WTC11 (cell line): Measurements from ENCODE around the gene CLN5. TPM values are rescaled to one million over a fixed set of nuclear protein-coding genes. Genes with fewer than 3 reads are reported as not detected.

ENCODE experiments used
- ATAC-seq: fragments of 200-7000 bp; cut with Tn5 transposase; 2 replicates; pipeline ENCODE4 v1.10.0; 2021; ENCODE audit warnings: mild to moderate bottlenecking, moderate library complexity
- CTCF ChIA-PET: fragments of 300-600 bp; sonication (Branson Sonifier 250); formaldehyde crosslinking; loops from one replicate; lab custom pipeline; 2021; ENCODE audit warnings: antibody characterized with exemption; lab: Charles Lee
- POLR2A ChIA-PET: fragments of 350-600 bp; sonication (Branson Sonifier 250); formaldehyde crosslinking; loops from one replicate; lab custom pipeline; 2021; ENCODE audit warnings: antibody characterized with exemption; lab: Charles Lee
- DNase-seq: peaks from one replicate; pipeline ENCODE4 v3.0.0; 2021; ENCODE audit warnings: low spot score
- H3K27ac Mint-ChIP-seq: 2 replicates; pipeline ENCODE4 v1.8.0; 2021; ENCODE audit warnings: mixed read lengths
- H3K27me3 Mint-ChIP-seq: 2 replicates; pipeline ENCODE4 v1.8.0; 2021; ENCODE audit warnings: low read depth, mild to moderate bottlenecking, moderate library complexity, mixed read lengths
- H3K36me3 Mint-ChIP-seq: 2 replicates; pipeline ENCODE4 v1.8.0; 2021; ENCODE audit warnings: mixed read lengths
- H3K4me1 Mint-ChIP-seq: 2 replicates; pipeline ENCODE4 v1.8.0; 2022; ENCODE audit warnings: mixed read lengths
- H3K4me3 Mint-ChIP-seq: 2 replicates; pipeline ENCODE4 v1.8.0; 2021; ENCODE audit warnings: mild to moderate bottlenecking, moderate library complexity, mixed read lengths
- H3K9me3 Mint-ChIP-seq: 2 replicates; pipeline ENCODE4 v1.8.0; 2021; ENCODE audit warnings: mixed read lengths
- AR ChIP-seq: fragments of 250-450 bp; sonication (Bioruptor Pico); IDR thresholded peaks from 2 replicates; pipeline ENCODE4 v1.9.0; 2021; ENCODE audit warnings: mild to moderate bottlenecking
- ARID4B ChIP-seq: sonication (generic); formaldehyde crosslinking; IDR thresholded peaks from 2 replicates; pipeline ENCODE4 v1.8.0; 2023; ENCODE audit warnings: missing genetic modification reagents, mild to moderate bottlenecking, borderline replicate concordance
- ATF2 ChIP-seq: sonication (generic); formaldehyde crosslinking; IDR thresholded peaks from 2 replicates; pipeline ENCODE4 v1.8.1; 2022; ENCODE audit warnings: low read depth, missing genetic modification reagents, borderline replicate concordance
- E2F1 ChIP-seq: sonication (generic); formaldehyde crosslinking; IDR thresholded peaks from 2 replicates; pipeline ENCODE4 v1.8.0; 2022; ENCODE audit warnings: mild to moderate bottlenecking, missing genetic modification reagents
- E2F5 ChIP-seq: sonication (generic); formaldehyde crosslinking; IDR thresholded peaks from 2 replicates; pipeline ENCODE4 v1.8.1; 2022; ENCODE audit warnings: mild to moderate bottlenecking, moderate library complexity, missing genetic modification reagents
- ERG ChIP-seq: fragments of 250-450 bp; sonication (Bioruptor Pico); IDR thresholded peaks from 2 replicates; pipeline ENCODE4 v1.8.0; 2021; ENCODE audit warnings: mild to moderate bottlenecking
- GTF2I ChIP-seq: fragments of 250-450 bp; sonication (Bioruptor Pico); conservative IDR thresholded peaks from 2 replicates; pipeline ENCODE4 v1.4.0; 2021; ENCODE audit warnings: mild to moderate bottlenecking
- MLX ChIP-seq: sonication (generic); formaldehyde crosslinking; IDR thresholded peaks from 2 replicates; pipeline ENCODE4 v1.8.1; 2023; ENCODE audit warnings: mild to moderate bottlenecking, missing genetic modification reagents, moderate library complexity
- MXD4 ChIP-seq: fragments of 250-450 bp; sonication (Bioruptor Pico); IDR thresholded peaks from 2 replicates; pipeline ENCODE4 v1.8.0; 2021; ENCODE audit warnings: mild to moderate bottlenecking, moderate library complexity, borderline replicate concordance
- NR2C2 ChIP-seq: sonication (generic); formaldehyde crosslinking; IDR thresholded peaks from 2 replicates; pipeline ENCODE4 v1.8.0; 2022; ENCODE audit warnings: mild to moderate bottlenecking, missing genetic modification reagents
- PREB ChIP-seq: sonication (generic); formaldehyde crosslinking; IDR thresholded peaks from 2 replicates; pipeline ENCODE4 v1.8.1; 2022; ENCODE audit warnings: mild to moderate bottlenecking, missing genetic modification reagents, moderate library complexity, borderline replicate concordance
- SMAD3 ChIP-seq: sonication (generic); formaldehyde crosslinking; IDR thresholded peaks from 2 replicates; pipeline ENCODE4 v1.8.0; 2022; ENCODE audit warnings: missing genetic modification reagents, mild to moderate bottlenecking, borderline replicate concordance
- SMAD4 ChIP-seq: sonication (generic); formaldehyde crosslinking; IDR thresholded peaks from 2 replicates; pipeline ENCODE4 v1.8.0; 2022; ENCODE audit warnings: mild to moderate bottlenecking, missing genetic modification reagents
- SP1 ChIP-seq: sonication (generic); formaldehyde crosslinking; conservative IDR thresholded peaks from 2 replicates; pipeline ENCODE4 v1.8.1; 2022; ENCODE audit warnings: missing genetic modification reagents
- TEAD1 ChIP-seq: sonication (generic); formaldehyde crosslinking; IDR thresholded peaks from 2 replicates; pipeline ENCODE4 v1.8.0; 2022; ENCODE audit warnings: mild to moderate bottlenecking, missing genetic modification reagents
- ZNF121 ChIP-seq: sonication (generic); formaldehyde crosslinking; IDR thresholded peaks from 2 replicates; pipeline ENCODE4 v1.8.0; 2023; ENCODE audit warnings: missing genetic modification reagents
- ZNF317 ChIP-seq: sonication (generic); formaldehyde crosslinking; IDR thresholded peaks from 2 replicates; pipeline ENCODE4 v1.8.1; 2023; ENCODE audit warnings: low read depth, mild to moderate bottlenecking, moderate library complexity, missing genetic modification reagents, borderline replicate concordance
- ZSCAN18 ChIP-seq: fragments of 250-450 bp; sonication (Bioruptor Pico); IDR thresholded peaks from 2 replicates; pipeline ENCODE4 v2.1.2; 2022; ENCODE audit warnings: mild to moderate bottlenecking, moderate library complexity
- total RNA-seq: library from RNA; stranded (reverse); gene quantifications from 3 replicates; pipeline ENCODE4 v1.2.3, GENCODE V29; 2021

The CLN5 gene
- total RNA-seq, 1 experiment from 2014 or later, result 9.2 TPM

- H3K27ac Mint-ChIP-seq, result peak overlapping the region; percentile 79
- H3K4me3 Mint-ChIP-seq, result no peak overlapping the region
- ChIA-PET CTCF (interaction anchor here (0.8 kb wide), 2 partner anchors 68 to 270 kb away, joined by 3 to 4 read pairs; no protein-coding TSS in a partner anchor), POLR2A (no interaction called here)
- peak; percentile 43 for ATAC-seq
- H3K4me1 Mint-ChIP-seq, result peaks cover 26% of the 10 kb centered on the region
- H3K9me3 Mint-ChIP-seq, result peaks cover 5% of the 10 kb centered on the region
- TF ChIP-seq ZSCAN18 (no peak), SMAD4 (CRISPR knock-in tag) (no peak), SP1 (no peak), AR (CRISPR knock-in tag) (no peak), PREB (CRISPR knock-in tag) (no peak), ATF2 (CRISPR knock-in tag) (no peak), GTF2I (CRISPR knock-in tag) (no peak), NR2C2 (CRISPR knock-in tag) (no peak), SMAD3 (CRISPR knock-in tag) (no peak), E2F1 (CRISPR knock-in tag) (no peak)
- TF ChIP-seq, all 79 proteins: peak for 0
- Mint-ChIP-seq H3K36me3 (peaks cover 26% of the 10 kb centered on the region), H3K27me3 (no peaks in the 10 kb centered on the region)
- no peak for DNase-seq
Measured at GRCh38 chr13:77047649-77048343, 55.9 kb downstream of the CLN5 start.

GRCh38 chr13:77048681-77049080 lies 56.8 kb downstream of the CLN5 start:
- DNase-seq, result peak; percentile 58
- Mint-ChIP-seq H3K36me3 (peaks cover 27% of the 10 kb centered on the region), H3K27me3 (no peaks in the 10 kb centered on the region), H3K9me3 (peaks cover 5% of the 10 kb centered on the region), H3K4me3 (no peak overlapping the region), H3K27ac (peak overlapping the region; percentile 95), H3K4me1 (peaks cover 26% of the 10 kb centered on the region)
- peak; percentile 97 for ATAC-seq
- ChIA-PET CTCF (interaction anchor here (0.8 kb wide), 1 partner anchor 269 kb away, joined by 3 read pairs; no protein-coding TSS in a partner anchor), POLR2A (no interaction called here)
- TF ChIP-seq MLX (CRISPR knock-in tag), result no peak
- no peak for TF ChIP-seq ZNF121
- no peak for TF ChIP-seq ARID4B (CRISPR knock-in tag)
- TF ChIP-seq ERG, result no peak
- no peak for TF ChIP-seq MXD4 (CRISPR knock-in tag)
- TF ChIP-seq E2F5 (CRISPR knock-in tag), result no peak
- no peak for TF ChIP-seq ZNF317 (CRISPR knock-in tag)
- TF ChIP-seq TEAD1 (CRISPR knock-in tag), result no peak
